PC-9 (cell line): ENCODE measurements around the gene SOSTDC1.

Experiments
- CTCF ChIP-seq: fragments of 200-600 bp; sonication (generic); conservative IDR thresholded peaks from 2 replicates; pipeline ENCODE4 v1.6.1; 2017; ENCODE audit warnings: mixed run types, antibody characterized with exemption, mild to moderate bottlenecking, moderate library complexity
- EZH2 ChIP-seq: fragments of 200-600 bp; sonication (generic); IDR thresholded peaks from 2 replicates; pipeline ENCODE4 v1.8.0; 2017; ENCODE audit warnings: antibody characterized with exemption, low read depth

- no peak for TF ChIP-seq CTCF
- TF ChIP-seq EZH2, result no peak
These were observed 2.0 kb downstream of the SOSTDC1 start for GRCh38 chr7:16463520-16463919.
